ENCODE data around the gene GLIS1. TPM values are rescaled to one million over a fixed set of nuclear protein-coding genes. Genes with fewer than 3 reads are reported as not detected.

The GLIS1 gene
- total RNA-seq, 1 donor from 2014 or later: 0.20 TPM

GRCh38 chr1:53735681-53736080 is 3.3 kb downstream of the GLIS1 start:
- ATAC-seq: no peak

- ATAC-seq: no peak
Measured at GRCh38 chr1:53735261-53735660, 3.7 kb downstream of the GLIS1 start.

- no peak for ATAC-seq
Measured at GRCh38 chr1:53734650-53735211, 4.2 kb downstream of the GLIS1 start.

GRCh38 chr1:53733975-53734649 is 4.9 kb downstream of the GLIS1 start:
- ATAC-seq: no peak

GRCh38 chr1:53733447-53733931 is 5.5 kb downstream of the GLIS1 start:
- no peak for ATAC-seq

- ATAC-seq: no peak
Measured at GRCh38 chr1:53732912-53733317, 6.0 kb downstream of the GLIS1 start.

GRCh38 chr1:53732409-53732808 is 6.6 kb downstream of the GLIS1 start:
- no peak for ATAC-seq

GRCh38 chr1:53731779-53732305 is 7.1 kb downstream of the GLIS1 start:
- ATAC-seq: no peak

GRCh38 chr1:53731043-53731600 is 7.8 kb downstream of the GLIS1 start:
- no peak for ATAC-seq

GRCh38 chr1:53730224-53730865 is 8.6 kb downstream of the GLIS1 start:
- ATAC-seq: no peak

GRCh38 chr1:53729456-53730223 is 9.3 kb downstream of the GLIS1 start:
- no peak for ATAC-seq

- ATAC-seq: no peak
Measured at GRCh38 chr1:53728702-53729455, 10.1 kb downstream of the GLIS1 start.

- no peak for ATAC-seq
Measured at GRCh38 chr1:53728196-53728595, 10.8 kb downstream of the GLIS1 start.

- no peak for ATAC-seq
Measured at GRCh38 chr1:53727461-53728092, 11.4 kb downstream of the GLIS1 start.

- no peak for ATAC-seq
Measured at GRCh38 chr1:53726009-53726600, 12.9 kb downstream of the GLIS1 start.

GRCh38 chr1:53725238-53725689 is 13.7 kb downstream of the GLIS1 start:
- no peak for ATAC-seq

GRCh38 chr1:53722025-53722424 is 16.9 kb downstream of the GLIS1 start:
- ATAC-seq: no peak

- ATAC-seq: no peak
Measured at GRCh38 chr1:53721088-53721487, 17.9 kb downstream of the GLIS1 start.

GRCh38 chr1:53719469-53719868 is 19.5 kb downstream of the GLIS1 start:
- ATAC-seq: no peak

GRCh38 chr1:53718443-53718842 is 20.5 kb downstream of the GLIS1 start:
- ATAC-seq: no peak

All from esophagus mucosa (tissue), 1 donor.